Brain microvascular endothelial cell (primary cell): Measurements from ENCODE around the gene CLRN2.

ENCODE experiments used
- DNase-seq: peaks from one replicate; pipeline ENCODE4 v3.0.0-alpha.2; 2020
- H3K27ac ChIP-seq: fragments of 250-450 bp; sonication (Bioruptor Pico); 2 replicates; pipeline ENCODE4 v1.5.1; 2020; ENCODE audit warnings: mild to moderate bottlenecking, moderate library complexity
- H3K27me3 ChIP-seq: fragments of 250-450 bp; sonication (Bioruptor Pico); replicated peaks from 2 replicates; pipeline ENCODE4 v1.5.1; 2020; ENCODE audit warnings: mild to moderate bottlenecking
- H3K36me3 ChIP-seq: fragments of 250-450 bp; sonication (Bioruptor Pico); replicated peaks from 2 replicates; pipeline ENCODE4 v1.5.1; 2020; ENCODE audit warnings: mild to moderate bottlenecking
- H3K4me3 ChIP-seq: 2 replicates; pipeline ENCODE4 v1.5.1; 2011; ENCODE audit warnings: low read depth, mild to moderate bottlenecking, control low read depth, low read length, moderate library complexity
- in situ Hi-C: cut with HindIII; loops from 2 replicates; pipeline ENCODE4 v1.10.0; 2017; ENCODE audit warnings: low sequenced_read_pairs, low pct_ligation_motif_present
- TF ChIP-seq, protein P1 (sequence below): IDR thresholded peaks from 2 replicates; pipeline ENCODE4 v1.5.1; 2011; ENCODE audit warnings: low read depth, mild to moderate bottlenecking, moderate library complexity, low read length, control low read depth, inconsistent platforms; ENCODE audit errors: missing control alignments

The CLRN2 gene

DNA sequence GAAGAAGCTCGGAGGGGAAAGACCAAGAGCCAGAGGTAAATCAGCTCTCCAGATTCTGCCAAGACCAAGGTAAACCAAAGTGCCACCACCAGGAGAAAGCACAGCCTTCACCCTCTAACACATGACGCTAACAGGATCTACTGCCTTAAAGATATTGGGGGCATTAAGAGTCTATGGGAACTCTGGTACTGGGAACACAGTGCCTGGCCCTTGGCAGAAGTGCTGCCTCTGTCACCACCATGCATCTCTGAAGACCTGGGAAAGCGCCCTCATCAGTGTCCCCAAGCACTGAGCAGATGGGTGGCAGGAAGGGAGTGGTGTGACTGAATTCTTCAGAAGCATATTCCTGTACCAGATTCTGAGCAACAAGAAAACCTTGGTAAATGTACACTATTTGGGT, 4.4 kb upstream of the CLRN2 start:
- Histone ChIP-seq H3K4me3 (no peak overlapping the region), H3K27ac (no peak overlapping the region), H3K36me3 (peaks cover 7% of the 10 kb centered on the region), H3K27me3 (no peaks in the 10 kb centered on the region)
- in situ Hi-C loops: no loop called here
- DNase-seq: no peak
- TF ChIP-seq, protein P1, sequence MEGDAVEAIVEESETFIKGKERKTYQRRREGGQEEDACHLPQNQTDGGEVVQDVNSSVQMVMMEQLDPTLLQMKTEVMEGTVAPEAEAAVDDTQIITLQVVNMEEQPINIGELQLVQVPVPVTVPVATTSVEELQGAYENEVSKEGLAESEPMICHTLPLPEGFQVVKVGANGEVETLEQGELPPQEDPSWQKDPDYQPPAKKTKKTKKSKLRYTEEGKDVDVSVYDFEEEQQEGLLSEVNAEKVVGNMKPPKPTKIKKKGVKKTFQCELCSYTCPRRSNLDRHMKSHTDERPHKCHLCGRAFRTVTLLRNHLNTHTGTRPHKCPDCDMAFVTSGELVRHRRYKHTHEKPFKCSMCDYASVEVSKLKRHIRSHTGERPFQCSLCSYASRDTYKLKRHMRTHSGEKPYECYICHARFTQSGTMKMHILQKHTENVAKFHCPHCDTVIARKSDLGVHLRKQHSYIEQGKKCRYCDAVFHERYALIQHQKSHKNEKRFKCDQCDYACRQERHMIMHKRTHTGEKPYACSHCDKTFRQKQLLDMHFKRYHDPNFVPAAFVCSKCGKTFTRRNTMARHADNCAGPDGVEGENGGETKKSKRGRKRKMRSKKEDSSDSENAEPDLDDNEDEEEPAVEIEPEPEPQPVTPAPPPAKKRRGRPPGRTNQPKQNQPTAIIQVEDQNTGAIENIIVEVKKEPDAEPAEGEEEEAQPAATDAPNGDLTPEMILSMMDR: no peak

DNA sequence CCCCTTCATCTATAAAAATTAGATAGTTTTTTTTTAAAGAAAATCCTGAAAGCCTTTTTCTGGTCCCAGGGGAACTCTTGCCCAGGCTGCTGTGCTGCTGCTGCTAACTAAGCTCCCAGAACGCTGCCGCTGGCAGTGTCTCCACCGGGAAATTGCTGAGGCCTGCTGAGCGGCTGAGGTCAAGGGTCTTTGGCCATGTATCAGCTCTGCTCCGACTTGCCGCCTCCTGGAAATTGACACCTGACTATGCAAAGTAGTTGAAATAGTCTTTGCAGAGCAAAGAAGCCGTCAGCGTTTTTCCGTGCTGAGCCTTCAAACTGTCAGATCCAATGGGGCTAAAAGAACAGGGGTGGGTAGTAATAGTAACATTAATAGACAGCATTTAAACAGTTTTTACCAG, 3.9 kb upstream of the CLRN2 start:
- in situ Hi-C loops: no loop called here
- no peak for DNase-seq
- Histone ChIP-seq H3K4me3 (peak overlapping the region; percentile 75), H3K36me3 (peaks cover 7% of the 10 kb centered on the region), H3K27me3 (no peaks in the 10 kb centered on the region), H3K27ac (no peak overlapping the region)
- TF ChIP-seq, protein P1: no peak

DNA sequence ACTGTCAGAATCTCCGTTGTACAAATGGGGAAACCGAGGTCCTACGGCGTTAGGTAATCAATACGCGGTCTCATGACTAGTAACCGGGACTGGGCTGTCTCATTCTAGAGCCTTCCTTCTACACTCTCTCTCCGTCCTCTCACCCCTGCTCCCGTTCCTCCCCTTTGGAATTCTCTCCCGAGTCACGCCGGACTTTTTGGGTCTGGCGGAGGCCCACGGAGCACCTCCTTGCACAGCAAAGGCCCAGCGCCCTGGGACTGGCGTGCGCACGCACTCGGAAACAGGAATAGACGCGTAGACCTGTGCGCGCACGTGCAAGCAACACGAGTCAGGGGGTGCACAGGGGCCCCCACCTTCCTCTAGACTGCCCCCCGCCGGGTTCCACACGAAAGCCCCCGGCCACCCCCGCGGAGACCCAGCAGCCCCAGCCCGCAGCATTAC, 3.4 kb upstream of the CLRN2 start:
- TF ChIP-seq, protein P1: no peak
- Histone ChIP-seq H3K36me3 (peaks cover 7% of the 10 kb centered on the region), H3K4me3 (peak overlapping the region; percentile 75), H3K27ac (peak overlapping the region; percentile 6), H3K27me3 (no peaks in the 10 kb centered on the region)
- DNase-seq: peak; percentile 38
- in situ Hi-C loops: no loop called here

DNA sequence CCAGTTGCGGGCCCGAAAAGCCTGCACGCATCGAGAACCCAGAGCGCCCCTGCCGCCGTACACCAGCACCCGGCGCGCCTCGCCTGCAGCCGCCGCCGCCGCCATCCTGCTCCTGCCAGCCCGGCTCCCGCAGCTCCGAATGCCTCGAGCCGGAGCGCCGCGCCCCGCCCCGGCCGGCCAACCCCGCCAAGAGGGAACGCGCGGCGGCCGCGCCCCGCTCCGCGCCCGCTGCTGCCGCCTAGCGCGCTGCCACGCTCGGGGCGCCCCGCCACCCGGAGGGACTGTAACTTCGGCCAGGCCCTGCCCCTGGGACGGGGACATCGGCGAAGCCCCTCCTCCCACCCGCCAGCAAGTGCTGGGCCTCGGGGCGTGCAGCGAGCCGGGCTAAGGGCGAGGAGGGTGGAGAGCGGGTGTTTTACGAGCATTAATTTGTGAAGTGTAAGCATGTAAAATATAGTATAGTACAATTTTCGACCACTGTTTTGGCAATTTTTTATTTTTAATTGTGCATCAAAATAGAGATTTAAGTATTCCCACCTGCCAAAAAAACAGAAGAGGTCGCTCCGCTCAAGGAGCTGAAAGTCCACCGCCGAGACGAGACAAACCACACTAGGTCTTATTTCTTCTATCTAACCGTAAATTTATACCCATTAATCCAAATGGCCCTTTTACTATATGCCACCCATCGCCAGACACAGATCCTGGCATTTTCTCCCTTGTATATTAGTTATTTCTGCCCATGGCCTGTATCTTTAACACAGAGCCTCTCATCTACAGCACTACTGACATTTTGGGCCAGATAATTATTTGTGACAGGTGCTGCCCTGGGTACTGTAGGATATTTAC, 2.8 kb upstream of the CLRN2 start, which contains the start of gene QDPR:
TSS of gene QDPR (minus strand) at position 141 of the 846 bp plus-strand sequence. CDS start at position 105, 36 bp downstream.
- Histone ChIP-seq H3K27ac (peak within 1 kb of the TSS; percentile 6), H3K27me3 (peaks cover 6% of the 10 kb centered on the region), H3K36me3 (peaks cover 7% of the 10 kb centered on the region), H3K4me3 (peak within 1 kb of the TSS; percentile 75)
- in situ Hi-C loops: no loop called here
- TF ChIP-seq, protein P1: peak; percentile 27
- DNase-seq: peak; percentile 31

DNA sequence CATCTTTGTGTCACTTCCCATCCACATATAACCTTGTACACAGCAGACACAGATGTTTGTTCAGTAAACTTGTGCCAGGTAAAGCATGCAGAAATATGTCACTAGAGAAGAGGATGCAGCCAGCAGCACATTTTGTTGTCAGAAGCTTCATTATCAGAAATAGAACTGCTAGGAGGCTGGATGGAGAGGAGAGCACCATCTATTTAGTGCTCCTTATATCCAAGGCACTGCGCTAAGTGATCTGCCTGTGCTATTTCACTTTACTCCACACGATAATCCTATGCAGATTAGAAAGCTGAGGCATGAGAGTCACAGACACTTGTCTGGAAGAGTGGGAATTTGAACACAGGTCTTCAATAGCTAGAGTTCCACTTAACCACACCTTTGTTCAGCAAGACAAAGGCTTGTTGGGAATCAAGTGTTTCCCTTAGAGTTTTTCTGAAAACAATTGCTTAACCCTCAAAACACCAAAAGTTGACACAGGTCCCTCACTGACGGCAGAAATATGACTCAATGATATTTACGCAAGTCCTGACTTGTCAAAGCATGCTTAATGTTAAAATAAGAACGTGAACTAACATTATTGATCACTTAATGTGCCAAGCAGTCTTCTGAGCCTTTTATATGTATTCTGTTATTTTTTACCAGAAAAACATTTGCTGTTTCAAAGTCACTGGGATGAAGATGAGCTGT, 1.8 kb upstream of the CLRN2 start:
- DNase-seq: no peak
- Histone ChIP-seq H3K4me3 (no peak overlapping the region), H3K36me3 (peaks cover 5% of the 10 kb centered on the region), H3K27me3 (peaks cover 12% of the 10 kb centered on the region), H3K27ac (no peak overlapping the region)
- TF ChIP-seq, protein P1: no peak
- in situ Hi-C loops: no loop called here
